Measurements from ENCODE around the gene ZNF311.
A peak's percentile ranks its signal among the peaks of the same experiment; 100 is the strongest.
"Not testable (repeated sequence)": the region's sequence is repeated elsewhere in the genome, so short reads cannot be mapped to it uniquely, and the experiment has no call there.

ZNF311 gene

GRCh38 chr6:28953585-28954258, 51.4 kb downstream of the ZNF311 start:
- H3K27me3 ChIP-seq (ENCODE audit: control insufficient read depth, insufficient read depth, low read length): no peaks in the 10 kb centered on the region
- no peaks in the 10 kb centered on the region for H3K36me3 ChIP-seq (ENCODE audit: control insufficient read depth, insufficient read depth, low read length)
- WGBS (ENCODE audit: insufficient coverage, insufficient read length): no CpG with 5 or more reads among the region's 22 CpGs
- H3K4me3 ChIP-seq (ENCODE audit: low read length): peak overlapping the region; percentile 69
- 0 out of 2 replicates have a peak, but pooled peaks cover 1% of the 10 kb centered on the region for H3K4me1 ChIP-seq (ENCODE audit: control insufficient read depth, insufficient read depth, low read length)
- no peak overlapping the region for H3K27ac ChIP-seq (ENCODE audit: low read length)
- H3K9me3 ChIP-seq (ENCODE audit: control insufficient read depth, insufficient read depth, low read length): no peaks in the 10 kb centered on the region
- DNase-seq (ENCODE audit: low read depth, low spot score): no peak

DNA sequence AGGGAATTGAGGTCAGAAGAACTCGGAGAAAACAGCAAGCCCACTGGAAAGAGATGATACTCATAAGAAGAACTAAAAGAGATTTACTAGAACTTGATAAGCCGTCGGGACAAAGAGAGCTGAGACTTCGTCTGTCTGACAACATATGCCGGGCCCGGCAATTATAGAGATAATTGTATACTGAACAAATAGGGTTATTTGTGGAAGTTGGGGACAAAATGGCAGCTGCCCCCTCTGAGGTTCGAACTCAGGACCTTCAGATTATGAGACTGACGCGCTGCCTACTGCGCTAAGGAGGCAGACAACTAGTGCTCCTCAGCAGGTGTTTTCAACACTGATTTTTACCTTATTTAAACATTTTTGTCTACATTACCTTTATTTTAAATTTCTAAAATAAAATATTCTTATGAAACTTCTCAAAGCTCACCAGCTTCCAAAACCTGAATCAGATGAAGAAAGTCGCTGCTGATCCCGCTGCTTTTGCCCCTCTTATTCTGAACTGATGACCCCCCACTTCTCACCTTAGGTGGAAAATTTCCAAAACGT, 52.0 kb downstream of the ZNF311 start:
- 0 out of 2 replicates have a peak, but pooled peaks cover 1% of the 10 kb centered on the region for H3K4me1 ChIP-seq (ENCODE audit: control insufficient read depth, insufficient read depth, low read length)
- H3K4me3 ChIP-seq (ENCODE audit: low read length): peak overlapping the region; percentile 69
- WGBS (ENCODE audit: insufficient coverage, insufficient read length): no CpG with 5 or more reads among the region's 13 CpGs
- H3K27ac ChIP-seq (ENCODE audit: low read length): no peak overlapping the region
- no peak for DNase-seq (ENCODE audit: low read depth, low spot score)
- no peaks in the 10 kb centered on the region for H3K27me3 ChIP-seq (ENCODE audit: control insufficient read depth, insufficient read depth, low read length)
- no peaks in the 10 kb centered on the region for H3K9me3 ChIP-seq (ENCODE audit: control insufficient read depth, insufficient read depth, low read length)
- no peaks in the 10 kb centered on the region for H3K36me3 ChIP-seq (ENCODE audit: control insufficient read depth, insufficient read depth, low read length)

- not testable (repeated sequence) for DNase-seq (ENCODE audit: low read depth, low spot score); H3K27ac ChIP-seq (ENCODE audit: low read length); H3K9me3 ChIP-seq (ENCODE audit: control insufficient read depth, insufficient read depth, low read length); H3K4me3 ChIP-seq (ENCODE audit: low read length); H3K4me1 ChIP-seq (ENCODE audit: control insufficient read depth, insufficient read depth, low read length); H3K27me3 ChIP-seq (ENCODE audit: control insufficient read depth, insufficient read depth, low read length); H3K36me3 ChIP-seq (ENCODE audit: control insufficient read depth, insufficient read depth, low read length)
- WGBS (ENCODE audit: insufficient coverage, insufficient read length): no CpG with 5 or more reads among the region's 41 CpGs
These were observed 55.4 kb downstream of the ZNF311 start for GRCh38 chr6:28949656-28950195.

DNA sequence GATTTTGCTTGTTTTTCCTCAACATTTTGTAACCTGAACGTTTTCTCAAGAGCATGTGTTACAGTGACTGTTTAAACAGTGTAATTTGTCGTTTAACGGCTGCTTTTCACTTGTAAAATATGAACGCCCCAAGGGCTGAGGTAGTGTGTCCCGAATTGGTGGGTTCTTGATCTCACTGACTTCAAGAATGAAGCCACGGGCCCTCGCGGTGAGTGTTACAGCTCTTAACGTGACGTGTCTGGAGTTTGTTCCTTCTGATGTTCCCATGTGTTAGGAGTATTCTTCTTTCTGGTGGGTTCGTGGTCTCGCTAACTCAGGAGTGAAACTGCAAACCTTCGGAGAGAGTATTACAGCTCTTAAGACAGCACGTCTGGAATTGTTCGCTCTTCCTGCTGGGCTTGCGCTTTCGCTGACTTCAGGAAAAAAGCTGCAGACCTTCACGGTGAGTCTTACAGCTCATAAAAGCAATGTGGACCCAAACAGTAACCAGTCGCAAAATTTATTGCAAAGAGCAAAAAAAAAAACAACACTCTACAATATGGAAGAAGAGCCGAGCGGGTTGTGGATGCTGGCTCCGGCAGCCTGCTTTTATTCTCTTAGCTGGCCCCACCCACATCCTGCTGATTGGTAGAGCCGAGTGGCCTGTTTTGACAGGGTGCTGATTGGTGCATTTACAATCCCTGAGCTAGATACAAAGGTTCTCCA, 56.2 kb downstream of the ZNF311 start:
- H3K27ac ChIP-seq (ENCODE audit: low read length): no peak overlapping the region

DNA sequence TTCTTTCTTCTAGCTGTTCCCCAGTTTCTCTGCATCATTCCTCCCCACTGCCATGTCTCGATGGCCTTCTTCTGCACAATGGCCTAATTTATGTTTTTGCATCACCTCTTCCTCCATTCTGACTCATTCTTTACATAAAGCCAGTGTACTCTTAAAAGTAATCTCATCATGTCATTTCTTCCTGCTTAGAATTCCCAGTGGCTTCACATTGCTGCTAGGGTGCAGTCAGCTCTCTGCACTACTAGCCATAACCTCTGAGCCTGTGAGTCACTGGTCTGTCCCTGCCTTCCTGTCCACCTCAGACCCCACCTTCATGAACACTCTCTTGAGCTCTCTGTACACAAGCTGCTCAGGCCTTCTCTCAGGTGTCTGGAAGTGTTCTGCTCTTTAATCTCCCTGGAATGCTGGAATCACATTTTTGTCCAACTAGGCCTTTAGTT, 57.3 kb downstream of the ZNF311 start:
- Histone ChIP-seq H3K4me1 (ENCODE audit: control insufficient read depth, insufficient read depth, low read length) (peaks cover 2% of the 10 kb centered on the region; the same call in 1 of the 2 replicates), H3K4me3 (ENCODE audit: low read length) (no peak overlapping the region), H3K27me3 (ENCODE audit: control insufficient read depth, insufficient read depth, low read length) (no peaks in the 10 kb centered on the region), H3K27ac (ENCODE audit: low read length) (no peak overlapping the region), H3K36me3 (ENCODE audit: control insufficient read depth, insufficient read depth, low read length) (no peaks in the 10 kb centered on the region), H3K9me3 (ENCODE audit: control insufficient read depth, insufficient read depth, low read length) (no peaks in the 10 kb centered on the region)
- DNase-seq (ENCODE audit: low read depth, low spot score): no peak
- no CpG with 5 or more reads among the region's 1 CpG for WGBS (ENCODE audit: insufficient coverage, insufficient read length)

More for the DNA sequence above, 56.2 kb downstream of the ZNF311 start:
- no CpG with 5 or more reads among the region's 23 CpGs for WGBS (ENCODE audit: insufficient coverage, insufficient read length)
- Histone ChIP-seq H3K4me1 (ENCODE audit: control insufficient read depth, insufficient read depth, low read length) (peaks cover 3% of the 10 kb centered on the region; the same call in 1 of the 2 replicates), H3K27me3 (ENCODE audit: control insufficient read depth, insufficient read depth, low read length) (no peaks in the 10 kb centered on the region), H3K36me3 (ENCODE audit: control insufficient read depth, insufficient read depth, low read length) (no peaks in the 10 kb centered on the region), H3K9me3 (ENCODE audit: control insufficient read depth, insufficient read depth, low read length) (no peaks in the 10 kb centered on the region), H3K4me3 (ENCODE audit: low read length) (no peak overlapping the region)
- DNase-seq (ENCODE audit: low read depth, low spot score): no peak

- no peaks in the 10 kb centered on the region for H3K27me3 ChIP-seq (ENCODE audit: control insufficient read depth, insufficient read depth, low read length)
- no peak for DNase-seq (ENCODE audit: low read depth, low spot score)
- no CpG with 5 or more reads among the region's 6 CpGs for WGBS (ENCODE audit: insufficient coverage, insufficient read length)
- H3K36me3 ChIP-seq (ENCODE audit: control insufficient read depth, insufficient read depth, low read length): no peaks in the 10 kb centered on the region
- no peak overlapping the region for H3K4me3 ChIP-seq (ENCODE audit: low read length)
- H3K9me3 ChIP-seq (ENCODE audit: control insufficient read depth, insufficient read depth, low read length): no peaks in the 10 kb centered on the region
- H3K27ac ChIP-seq (ENCODE audit: low read length): no peak overlapping the region
- peaks cover 2% of the 10 kb centered on the region; the same call in 1 of the 2 replicates for H3K4me1 ChIP-seq (ENCODE audit: control insufficient read depth, insufficient read depth, low read length)
These were observed 57.9 kb downstream of the ZNF311 start for GRCh38 chr6:28947067-28947765.

DNA sequence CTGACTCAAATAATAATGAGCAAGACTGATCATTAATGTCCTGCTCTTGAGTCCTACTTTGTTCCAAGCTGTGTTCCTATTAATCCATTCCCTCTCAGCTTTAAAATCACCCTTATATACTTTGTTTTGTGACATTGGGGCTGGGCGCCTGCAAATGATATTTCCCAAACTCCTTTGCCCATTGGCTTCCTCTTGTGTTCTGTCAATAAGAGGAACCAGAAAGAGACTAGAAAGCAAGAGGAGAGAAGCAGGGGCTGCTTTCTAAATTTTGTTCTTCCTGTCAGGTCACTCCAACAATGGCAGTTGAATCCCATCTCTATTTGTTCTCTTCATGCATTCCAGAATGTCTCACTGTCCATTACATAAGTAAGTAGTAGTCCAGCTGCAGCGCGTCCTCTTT, 59.8 kb downstream of the ZNF311 start:
- Histone ChIP-seq H3K9me3 (ENCODE audit: control insufficient read depth, insufficient read depth, low read length) (no peaks in the 10 kb centered on the region), H3K27ac (ENCODE audit: low read length) (no peak overlapping the region), H3K4me3 (ENCODE audit: low read length) (no peak overlapping the region), H3K36me3 (ENCODE audit: control insufficient read depth, insufficient read depth, low read length) (no peaks in the 10 kb centered on the region), H3K27me3 (ENCODE audit: control insufficient read depth, insufficient read depth, low read length) (no peaks in the 10 kb centered on the region), H3K4me1 (ENCODE audit: control insufficient read depth, insufficient read depth, low read length) (peaks cover 2% of the 10 kb centered on the region; the same call in 1 of the 2 replicates)
- WGBS (ENCODE audit: insufficient coverage, insufficient read length): no CpG with 5 or more reads among the region's 3 CpGs
- DNase-seq (ENCODE audit: low read depth, low spot score): no peak
